ENCODE data around the gene ANO1.

The ANO1 gene

DNA sequence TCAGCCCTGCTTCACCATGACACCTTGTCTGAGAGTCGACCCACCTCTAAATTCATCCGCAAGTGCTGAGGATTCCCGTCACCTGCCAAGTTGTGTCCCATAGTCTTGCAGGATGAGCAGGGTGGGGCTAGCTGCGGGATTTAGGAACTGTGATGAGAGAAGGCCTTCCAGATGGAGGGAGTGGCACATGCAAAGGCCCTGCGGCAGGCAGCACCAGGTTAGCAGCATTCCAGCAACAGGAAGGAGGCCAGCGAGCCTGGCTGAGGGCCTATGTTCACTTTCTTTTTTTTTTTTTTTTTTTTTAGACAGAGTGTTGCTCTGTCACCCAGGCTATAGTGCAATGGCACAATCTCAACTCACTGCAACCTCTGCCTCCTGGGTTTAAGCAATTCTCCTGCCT, 31.8 kb downstream of the ANO1 start:
- DNase-seq (ENCODE audit: extremely low spot score, insufficient read length, low read depth) (no peak), FAIRE-seq (no peak)

DNA sequence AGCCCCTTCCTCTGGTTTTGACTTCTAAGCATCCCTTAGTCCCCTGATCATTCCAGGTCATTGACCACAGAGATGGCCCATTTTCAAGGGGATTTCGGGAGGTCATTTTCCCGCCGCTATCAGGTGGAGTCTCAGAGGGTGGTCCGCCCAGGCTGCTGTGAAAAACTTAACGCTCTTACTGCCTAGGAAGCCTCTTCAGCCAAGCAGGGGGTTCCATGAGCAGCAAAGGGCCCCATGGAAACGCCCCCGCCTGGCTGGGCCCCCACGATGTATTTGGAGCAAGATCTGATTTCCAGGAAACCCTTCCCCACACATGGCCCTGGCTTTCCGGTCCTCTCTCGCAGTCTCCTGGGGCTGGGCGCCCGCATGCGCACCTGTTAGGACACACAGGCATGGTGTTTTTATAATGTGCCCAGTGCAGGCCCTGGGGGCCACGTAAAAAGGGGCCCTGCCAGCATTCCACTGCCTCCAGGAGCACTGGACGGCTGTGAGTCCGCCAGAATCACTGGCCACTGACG, 32.5 kb downstream of the ANO1 start:
- DNase-seq (ENCODE audit: extremely low spot score, insufficient read length, low read depth) (no peak), FAIRE-seq (no peak)

DNA sequence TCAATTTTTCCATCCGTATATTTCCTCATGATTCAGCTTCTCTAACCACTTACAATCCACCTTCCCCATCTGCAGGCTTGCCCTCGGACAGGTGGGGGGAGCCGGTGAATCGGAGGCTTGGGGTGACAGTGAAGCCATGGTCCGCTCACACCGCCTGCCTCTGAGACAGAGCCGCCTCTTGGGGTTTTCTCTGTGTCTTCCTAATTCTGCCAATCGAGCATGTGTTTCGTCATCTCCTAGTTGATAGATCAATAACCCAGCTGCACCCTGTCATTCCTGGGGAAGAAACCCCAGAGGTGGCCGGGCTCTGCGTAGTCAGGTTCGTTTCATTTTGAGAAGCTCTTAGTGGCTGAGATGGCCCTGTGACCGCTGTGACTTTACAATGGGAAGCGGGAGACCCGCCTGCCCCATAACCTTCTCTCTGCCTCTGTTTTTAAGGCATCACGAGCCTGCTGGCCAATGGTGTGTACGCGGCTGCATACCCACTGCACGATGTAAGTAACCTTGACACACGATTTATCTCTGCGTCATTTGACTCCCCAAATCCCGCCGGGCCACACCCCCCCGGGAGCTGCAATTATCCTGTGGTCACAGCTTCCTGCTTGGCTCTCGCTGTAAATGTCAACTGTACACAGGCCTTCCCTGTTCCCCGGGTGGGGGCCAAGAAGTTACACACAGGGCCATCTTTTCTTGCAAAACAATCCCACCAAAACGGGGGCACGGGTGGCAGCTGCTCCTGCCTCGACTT, 33.3 kb downstream of the ANO1 start:
- FAIRE-seq (no peak), DNase-seq (ENCODE audit: extremely low spot score, insufficient read length, low read depth) (no peak)

DNA sequence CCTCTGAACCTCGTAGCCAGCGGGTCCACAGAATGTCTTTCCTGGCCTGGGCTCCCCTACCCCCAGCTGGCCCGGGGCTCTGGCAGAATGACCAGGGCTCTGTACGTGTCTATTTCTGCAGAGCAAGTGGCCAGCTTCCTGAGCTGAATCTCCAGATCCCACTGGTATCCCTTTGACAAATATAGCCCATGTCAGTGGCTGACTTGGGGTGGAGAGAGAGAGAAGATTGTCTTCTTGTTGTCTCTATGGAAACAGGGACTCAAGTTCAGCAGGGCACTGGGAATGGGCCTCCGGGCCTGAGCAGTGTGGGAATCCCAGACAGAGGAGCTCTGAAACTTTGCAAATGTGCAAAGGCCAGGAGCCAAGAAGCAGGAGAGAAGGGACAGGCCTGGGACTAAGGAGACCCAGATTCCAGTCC, 33.9 kb downstream of the ANO1 start:
- no peak for FAIRE-seq
- no peak for DNase-seq (ENCODE audit: extremely low spot score, insufficient read length, low read depth)

DNA sequence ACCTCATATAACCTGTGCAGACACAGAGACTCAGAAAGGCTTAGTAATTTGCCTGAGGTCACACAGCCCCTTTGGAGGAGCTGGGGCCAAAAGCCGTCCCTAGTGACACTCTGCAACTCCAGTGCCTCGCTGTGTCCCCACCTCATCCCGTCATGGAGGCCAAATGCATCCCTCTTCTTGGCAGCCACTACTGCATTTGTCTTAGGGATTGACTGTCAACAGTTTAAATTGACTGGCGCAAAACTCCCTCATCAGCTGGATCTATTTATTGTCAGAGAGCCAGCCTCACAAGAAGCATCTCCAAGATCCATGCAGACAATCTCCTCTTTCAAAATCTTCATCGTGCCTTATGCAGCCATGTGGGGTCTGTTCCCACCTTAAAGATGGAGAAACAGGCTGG, 35.7 kb downstream of the ANO1 start:
- DNase-seq (ENCODE audit: extremely low spot score, insufficient read length, low read depth) (no peak), FAIRE-seq (no peak)

DNA sequence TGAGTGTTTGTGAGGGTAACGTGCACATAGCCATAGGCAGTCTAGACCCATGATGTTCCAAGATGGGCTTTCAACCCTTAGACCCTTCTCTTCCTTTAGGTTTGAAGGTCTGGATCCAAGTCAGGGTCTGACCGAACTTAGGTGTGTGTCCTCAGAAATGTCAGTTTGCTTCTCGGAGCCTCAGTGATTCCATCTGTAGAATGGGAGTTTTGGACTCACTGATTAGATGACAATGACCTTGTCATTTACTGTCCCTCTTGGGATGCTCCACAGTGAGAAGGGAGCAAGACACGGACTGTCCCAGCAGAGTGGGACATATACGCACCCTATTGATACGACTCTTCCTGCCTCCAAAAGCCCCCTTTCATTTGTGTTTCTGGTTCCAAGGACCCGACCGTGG, 37.7 kb downstream of the ANO1 start:
- FAIRE-seq (no peak), DNase-seq (ENCODE audit: extremely low spot score, insufficient read length, low read depth) (no peak)

DNA sequence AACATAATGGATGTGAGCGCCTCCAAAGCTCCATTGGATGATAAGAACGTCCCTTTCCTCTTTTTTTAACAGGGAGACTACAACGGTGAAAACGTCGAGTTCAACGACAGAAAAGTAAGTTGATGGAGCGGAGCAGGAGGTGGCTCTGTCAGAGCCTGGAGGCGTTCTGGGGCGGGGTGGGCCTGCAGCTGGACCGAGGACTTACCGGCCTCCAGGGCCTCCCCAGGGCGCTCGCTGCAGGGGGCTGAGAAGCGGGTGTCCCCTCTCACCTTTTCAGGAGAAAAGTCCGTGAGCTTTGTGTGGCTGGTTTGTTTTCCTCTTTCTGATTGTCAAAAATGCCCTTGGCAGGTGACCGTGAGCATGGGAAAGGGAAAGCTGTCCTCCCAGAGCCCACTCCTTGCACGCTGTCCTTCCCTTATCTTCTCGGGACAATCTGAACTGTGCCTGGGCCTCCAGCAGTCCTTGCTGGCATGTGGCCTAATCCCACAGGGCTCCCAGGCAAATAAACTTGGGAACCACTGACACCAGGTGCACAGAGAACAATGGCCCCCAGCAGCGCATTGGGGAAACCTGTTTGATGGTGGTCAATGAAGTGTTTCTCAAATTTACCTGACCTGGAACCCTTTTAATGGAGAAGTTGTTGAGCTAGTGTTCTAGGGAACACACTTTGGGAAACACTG, 38.4 kb downstream of the ANO1 start:
- DNase-seq (ENCODE audit: extremely low spot score, insufficient read length, low read depth): no peak
- FAIRE-seq: no peak

DNA sequence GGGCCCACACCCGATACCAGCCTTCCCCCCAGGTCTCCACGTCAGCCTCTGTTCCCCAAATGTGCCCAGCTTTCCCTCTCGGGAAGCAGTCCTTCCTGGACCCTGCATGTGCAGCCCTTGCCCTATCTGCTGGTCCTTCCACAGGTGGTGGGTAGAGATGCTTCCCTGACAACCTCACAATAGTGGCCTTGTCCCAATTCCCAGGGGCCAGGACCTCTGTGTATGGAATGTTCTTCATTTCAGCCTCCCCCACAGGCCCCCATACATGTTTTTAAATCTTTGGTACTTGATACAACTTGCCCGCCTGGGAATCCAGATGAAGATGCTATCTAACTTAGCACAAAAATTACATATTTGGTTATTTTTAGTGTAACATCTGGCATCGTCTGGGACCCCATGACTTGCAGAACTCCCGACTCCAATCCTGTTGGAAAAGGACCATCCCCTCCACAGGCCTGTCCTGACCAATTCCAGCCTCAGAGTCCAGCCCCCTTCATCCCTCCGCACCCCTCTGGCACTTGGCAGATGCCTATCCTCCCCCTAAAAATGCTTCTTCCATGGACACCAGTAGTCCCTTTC, 39.5 kb downstream of the ANO1 start:
- DNase-seq (ENCODE audit: extremely low spot score, insufficient read length, low read depth) (no peak), FAIRE-seq (no peak)

DNA sequence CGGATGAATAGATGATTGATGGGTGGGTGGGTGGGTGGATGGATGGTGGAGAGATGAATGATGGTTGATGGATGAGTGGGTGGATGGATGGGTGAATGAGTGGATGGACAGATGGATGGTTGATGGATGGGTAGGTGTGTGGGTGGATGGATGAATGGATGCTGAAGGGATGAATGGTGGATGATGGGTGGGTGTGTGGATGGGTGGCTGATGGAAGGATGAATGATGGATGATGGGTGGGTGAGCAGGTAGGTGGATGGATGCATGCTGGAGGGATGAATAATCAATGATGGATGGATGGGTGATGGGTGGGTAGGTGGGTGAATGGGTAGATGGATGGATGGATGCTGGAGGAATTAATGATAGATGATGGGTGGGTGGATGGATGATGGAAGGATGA, 40.5 kb downstream of the ANO1 start:
- FAIRE-seq: no peak

DNA sequence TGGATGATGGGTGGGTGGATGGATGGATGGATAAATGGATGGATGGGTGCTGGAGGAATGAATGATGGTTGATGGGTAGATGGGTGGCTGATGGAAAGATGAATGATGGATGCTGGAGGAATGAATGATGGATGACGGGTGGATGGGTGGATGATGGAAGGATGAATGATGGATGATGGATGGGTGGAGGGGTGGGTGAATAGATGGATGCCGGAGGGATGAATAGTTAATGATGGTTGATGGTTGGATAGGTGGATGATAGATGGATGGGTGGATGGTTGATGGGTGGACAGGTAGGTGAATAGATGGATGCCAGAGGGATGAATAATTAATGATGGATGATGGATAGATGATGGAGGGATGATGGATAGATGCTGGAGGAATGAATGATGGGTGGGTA, 41.4 kb downstream of the ANO1 start:
- FAIRE-seq: no peak
- DNase-seq (ENCODE audit: extremely low spot score, insufficient read length, low read depth): no peak

More for the DNA sequence above, 40.5 kb downstream of the ANO1 start:
- no peak for DNase-seq (ENCODE audit: extremely low spot score, insufficient read length, low read depth)

DNA sequence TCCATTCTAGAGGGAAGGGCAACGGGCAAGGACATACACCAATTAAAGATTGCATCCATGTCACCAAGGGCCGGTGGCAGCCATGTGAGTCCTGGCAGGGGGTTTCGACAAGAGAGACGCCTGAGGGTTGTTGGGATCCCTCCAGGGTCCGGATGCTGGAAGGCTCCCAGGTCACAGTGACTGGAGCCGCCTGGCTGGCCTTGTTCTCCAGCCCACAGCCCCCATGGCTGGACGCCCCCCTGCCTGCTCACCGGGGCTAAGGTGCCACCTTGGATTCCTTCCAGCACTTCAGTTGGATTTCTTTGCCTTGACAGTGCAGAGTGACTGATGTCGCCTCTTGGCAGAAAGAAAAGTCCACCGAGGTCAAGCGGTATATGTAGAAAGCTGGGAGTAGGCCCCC, 42.6 kb downstream of the ANO1 start:
- no peak for DNase-seq (ENCODE audit: extremely low spot score, insufficient read length, low read depth)
- no peak for FAIRE-seq

DNA sequence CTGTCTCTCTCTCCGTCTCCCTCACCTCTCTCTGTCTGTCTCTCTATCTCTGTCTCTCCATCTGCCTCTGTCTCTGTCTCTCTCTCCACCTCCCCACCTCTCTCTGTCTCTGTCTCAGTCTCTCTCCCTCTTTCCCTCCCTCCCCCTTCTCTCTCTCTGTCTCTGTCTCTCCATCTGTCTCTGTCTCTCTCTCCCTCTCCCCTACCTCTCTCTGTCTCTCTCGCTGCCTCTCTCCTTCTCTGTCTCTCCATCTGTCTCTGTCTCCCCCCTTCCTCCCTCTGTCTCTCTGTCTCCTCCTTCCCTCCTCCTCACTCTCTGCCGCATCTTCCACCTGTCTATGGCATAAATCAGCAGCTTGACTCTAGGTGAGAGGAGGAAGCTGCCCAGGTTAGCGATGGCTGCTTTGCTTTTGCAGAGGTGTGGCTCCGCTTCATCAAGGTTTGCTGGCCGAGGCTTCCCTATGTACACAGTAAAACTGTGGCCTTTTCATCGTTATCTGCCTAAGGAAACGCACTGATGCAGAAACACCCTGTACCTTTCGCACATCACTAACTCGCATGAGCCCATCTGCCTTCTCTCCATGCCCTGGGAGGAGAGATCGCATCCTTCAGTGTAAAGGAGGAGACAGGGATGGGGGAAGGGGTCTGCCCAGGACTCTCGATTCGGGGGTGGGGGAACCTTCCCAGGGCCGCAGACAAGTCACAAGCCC, 44.5 kb downstream of the ANO1 start:
- no peak for FAIRE-seq
- DNase-seq (ENCODE audit: extremely low spot score, insufficient read length, low read depth): no peak

DNA sequence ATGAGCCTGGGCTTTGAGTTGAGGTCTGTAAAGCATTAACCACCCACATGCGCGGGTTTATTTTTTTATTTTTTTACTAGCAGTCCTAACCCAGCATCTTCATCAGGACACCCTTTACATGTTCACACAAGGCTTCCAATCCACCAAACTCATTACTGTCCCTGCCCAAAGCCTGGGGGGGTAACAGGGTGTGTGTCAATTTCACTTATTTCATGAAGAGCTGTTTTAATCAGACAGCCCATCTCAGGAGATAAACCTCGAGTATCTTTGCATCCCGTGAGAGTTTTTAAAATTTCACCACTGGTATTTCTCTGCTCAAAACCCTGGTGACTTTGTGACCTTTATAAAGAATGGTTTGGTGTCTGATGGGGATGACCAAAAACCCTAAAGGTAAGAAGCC, 45.6 kb downstream of the ANO1 start:
- DNase-seq (ENCODE audit: extremely low spot score, insufficient read length, low read depth) (no peak), FAIRE-seq (no peak)

DNA sequence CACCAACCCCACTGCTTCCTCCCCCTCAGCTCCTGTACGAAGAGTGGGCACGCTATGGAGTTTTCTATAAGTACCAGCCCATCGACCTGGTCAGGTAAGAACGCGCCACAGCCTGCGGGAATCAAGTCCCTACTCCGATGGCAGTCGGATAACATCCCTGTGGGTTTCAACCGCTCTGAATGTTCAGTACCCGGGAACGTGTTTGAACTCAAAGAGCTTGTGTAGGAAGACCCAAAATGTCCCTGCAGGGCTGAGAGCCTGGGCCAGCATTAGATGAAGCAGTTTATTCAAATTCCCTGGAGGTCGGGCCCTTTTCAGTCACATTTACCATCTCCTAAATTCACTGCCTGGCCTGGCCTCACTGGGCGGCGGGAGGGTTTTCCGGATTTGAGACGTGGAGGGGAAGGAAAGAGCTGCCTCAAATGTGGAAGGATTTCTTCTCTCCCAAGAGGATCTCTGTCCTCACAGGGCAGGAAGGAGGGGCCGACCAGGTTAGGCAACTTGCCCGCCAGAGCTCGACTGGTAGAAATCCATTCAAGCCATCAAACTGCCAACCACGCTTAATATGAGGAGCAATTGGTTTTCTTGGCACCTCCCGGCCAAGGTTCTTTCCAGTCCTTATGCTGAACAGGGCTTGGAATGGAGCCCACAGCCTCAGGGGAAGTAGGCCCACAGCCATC, 46.3 kb downstream of the ANO1 start:
- DNase-seq (ENCODE audit: extremely low spot score, insufficient read length, low read depth) (no peak), FAIRE-seq (no peak)

DNA sequence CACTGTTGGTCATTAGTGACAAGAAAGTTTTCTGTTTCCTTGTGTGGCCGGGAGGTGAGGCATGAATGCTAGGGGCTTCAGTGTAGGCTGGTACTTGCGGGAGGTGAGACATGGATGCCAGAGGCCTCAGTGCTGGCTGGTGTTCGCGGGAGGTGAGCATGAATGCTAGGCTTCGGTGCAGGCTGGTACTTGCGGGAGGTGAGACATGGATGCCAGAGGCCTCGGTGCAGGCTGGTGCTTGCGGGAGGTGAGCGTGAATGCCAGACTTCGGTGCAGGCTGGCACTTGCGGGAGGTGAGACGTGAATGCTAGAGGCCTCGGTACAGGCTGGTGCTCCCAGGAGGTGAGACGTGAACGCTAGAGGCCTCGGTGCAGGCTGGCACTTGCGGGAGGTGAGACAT, 48.4 kb downstream of the ANO1 start:
- FAIRE-seq: no peak
- no peak for DNase-seq (ENCODE audit: extremely low spot score, insufficient read length, low read depth)

DNA sequence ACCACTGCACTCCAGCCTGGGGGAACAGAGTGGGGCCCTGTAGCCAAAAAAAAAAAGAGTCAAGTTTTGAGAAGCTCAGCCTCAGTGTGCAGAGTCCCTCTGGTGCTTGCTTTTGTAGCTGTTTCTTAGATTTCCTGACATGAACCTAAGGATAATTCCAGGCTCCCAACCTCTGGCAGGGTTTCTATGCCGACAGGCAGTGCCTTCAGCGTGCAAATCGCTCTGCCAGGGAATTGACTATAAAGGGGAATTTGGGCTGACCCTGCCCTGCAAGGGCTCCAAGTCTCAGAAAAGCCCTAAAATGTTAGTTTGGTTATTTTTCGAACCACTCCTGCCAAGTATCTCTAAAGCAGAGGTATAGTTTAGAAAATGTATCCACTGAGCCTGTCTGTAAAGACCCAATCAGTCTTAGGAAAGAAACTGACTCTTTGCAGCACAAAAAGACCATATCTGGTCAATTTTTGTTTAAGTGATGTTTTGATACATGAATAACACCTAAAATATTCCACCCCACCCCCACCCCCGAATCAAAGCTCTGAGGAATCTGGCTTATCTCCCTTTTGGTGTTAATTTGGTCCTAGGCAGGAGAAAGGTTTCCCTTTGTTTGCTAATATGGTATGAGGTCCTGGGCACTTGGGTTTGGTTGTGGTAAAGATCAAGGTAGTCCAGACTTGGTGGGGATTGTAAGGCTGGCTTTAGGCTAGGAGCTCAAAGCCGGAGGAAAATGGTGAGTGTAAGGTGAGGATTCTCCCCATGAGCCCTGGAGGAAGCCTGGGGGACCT, 49.7 kb downstream of the ANO1 start:
- no peak for FAIRE-seq
- DNase-seq (ENCODE audit: extremely low spot score, insufficient read length, low read depth): no peak

DNA sequence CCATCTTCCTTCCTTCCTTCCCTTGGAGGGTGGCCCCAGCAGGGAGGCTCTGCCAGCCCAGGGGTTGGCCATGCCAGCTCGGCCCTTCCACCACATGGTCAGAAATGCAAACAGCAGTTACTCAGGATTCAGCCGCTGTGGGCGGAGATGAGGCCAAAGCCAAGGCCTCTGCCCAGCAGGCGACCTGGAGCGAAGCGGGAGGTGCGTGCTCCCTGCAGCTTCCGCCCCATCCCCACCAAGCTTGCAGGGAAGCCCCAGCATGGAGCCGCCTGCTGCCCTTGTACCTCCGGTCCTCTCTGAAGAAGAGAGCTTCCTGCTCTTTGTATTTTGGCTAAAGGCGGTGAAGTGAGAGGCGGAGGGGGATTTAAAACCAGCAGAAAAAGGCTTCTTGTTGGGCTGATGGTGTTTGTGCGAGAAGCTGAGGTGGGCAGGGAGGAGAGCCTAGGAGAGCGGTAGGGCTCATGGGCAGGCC, 50.4 kb downstream of the ANO1 start:
- no peak for DNase-seq (ENCODE audit: extremely low spot score, insufficient read length, low read depth)
- FAIRE-seq: no peak

DNA sequence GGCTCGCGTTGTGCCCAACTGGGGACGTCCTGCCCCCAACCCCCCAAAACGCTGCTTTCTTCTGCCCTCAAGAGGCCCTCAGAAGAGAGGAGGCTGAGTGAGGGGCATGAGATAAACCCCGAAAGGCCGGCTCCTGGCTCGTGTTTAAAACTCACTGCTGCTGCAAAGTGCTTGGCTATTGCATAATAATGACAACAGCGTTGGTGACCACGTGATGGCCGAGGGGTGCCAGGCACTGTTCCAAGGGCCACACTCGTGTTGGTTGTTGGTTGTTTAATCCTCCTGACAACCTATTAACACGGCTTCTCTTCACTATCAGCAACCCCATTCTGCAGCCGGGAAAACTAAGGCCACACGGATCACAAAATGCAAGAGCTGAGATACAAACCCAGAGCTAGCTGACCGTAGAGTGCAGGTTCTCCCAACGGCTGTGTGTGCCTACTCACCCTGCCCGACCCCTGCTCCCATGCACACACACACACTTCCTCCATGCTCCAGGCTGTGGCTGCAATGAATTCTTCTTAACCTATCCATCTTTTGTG, 51.0 kb downstream of the ANO1 start:
- FAIRE-seq: no peak
- no peak for DNase-seq (ENCODE audit: extremely low spot score, insufficient read length, low read depth)

DNA sequence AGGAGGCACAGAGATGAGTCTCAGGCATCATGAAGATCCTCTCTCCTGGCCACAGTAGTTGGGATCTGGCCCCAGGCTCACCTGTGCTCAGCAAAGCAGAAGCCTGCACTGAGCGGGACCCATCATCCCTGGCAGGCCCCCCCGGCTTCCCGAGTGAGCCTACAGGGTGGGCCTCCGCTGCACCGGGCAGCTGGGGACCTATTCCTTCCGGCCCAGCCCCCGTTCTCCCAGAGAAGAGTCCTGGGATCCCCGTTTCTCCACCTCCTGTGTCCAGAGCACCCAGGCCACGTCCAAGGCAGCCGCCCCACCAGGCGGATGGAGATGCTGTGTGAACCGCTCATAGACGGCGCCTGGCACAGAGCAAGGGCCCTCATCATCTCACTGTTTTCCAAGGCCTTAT, 52.5 kb downstream of the ANO1 start:
- no peak for DNase-seq (ENCODE audit: extremely low spot score, insufficient read length, low read depth)
- no peak for FAIRE-seq
